Inferior parietal cortex (tissue), 1 donor: ENCODE measurements around the gene IGFBP6.
"Not testable (repeated sequence)": the region's sequence is repeated elsewhere in the genome, so short reads cannot be mapped to it uniquely, and the experiment has no call there.

Experiments
- DNase-seq: peaks from one replicate; pipeline ENCODE4 v3.0.0-alpha.2; 2016; ENCODE audit errors: extremely low spot score

Gene IGFBP6

GRCh38 chr12:53096759-53097158 is 708 bp upstream of the IGFBP6 start:
- no peak for DNase-seq

GRCh38 chr12:53097207-53097563 is 282 bp upstream of the IGFBP6 start:
- DNase-seq: no peak

- DNase-seq: no peak
Measured at GRCh38 chr12:53098354-53098981, 1.0 kb downstream of the IGFBP6 start.

- DNase-seq: peak; percentile 90
Measured at GRCh38 chr12:53099071-53099882, 1.8 kb downstream of the IGFBP6 start.

GRCh38 chr12:53100466-53101151 is 3.1 kb downstream of the IGFBP6 start:
- no peak for DNase-seq

GRCh38 chr12:53101266-53101665 is 3.8 kb downstream of the IGFBP6 start:
- no peak for DNase-seq

- DNase-seq: no peak
Measured at GRCh38 chr12:53101931-53102781, 4.7 kb downstream of the IGFBP6 start.

- no peak for DNase-seq
Measured at GRCh38 chr12:53102883-53103807, 5.7 kb downstream of the IGFBP6 start, which contains the start of gene SOAT2. Gene SOAT2, plus strand, starts transcription at chr12:53103486. Its CDS starts 92 bp downstream, at chr12:53103578.

GRCh38 chr12:53103860-53104305 is 6.4 kb downstream of the IGFBP6 start:
- no peak for DNase-seq

- no peak for DNase-seq
Measured at GRCh38 chr12:53105256-53105655, 7.8 kb downstream of the IGFBP6 start.

GRCh38 chr12:53105712-53106439 is 8.4 kb downstream of the IGFBP6 start:
- DNase-seq: no peak

- no peak for DNase-seq
Measured at GRCh38 chr12:53107122-53107521, 9.7 kb downstream of the IGFBP6 start.

- DNase-seq: not testable (repeated sequence)
Measured at GRCh38 chr12:53112431-53112830, 15.0 kb downstream of the IGFBP6 start.

- DNase-seq: no peak
Measured at GRCh38 chr12:53113136-53113705, 15.8 kb downstream of the IGFBP6 start.

GRCh38 chr12:53113951-53114350 is 16.5 kb downstream of the IGFBP6 start:
- no peak for DNase-seq

GRCh38 chr12:53115112-53115890 is 17.8 kb downstream of the IGFBP6 start:
- no peak for DNase-seq

GRCh38 chr12:53115891-53116648 is 18.6 kb downstream of the IGFBP6 start:
- no peak for DNase-seq

- no peak for DNase-seq
Measured at GRCh38 chr12:53118751-53119300, 21.4 kb downstream of the IGFBP6 start.
